Activated B cell treated with CpG ODN at 0.5 μM for 24 hours (primary cell): ENCODE measurements around the gene RNASE7. TPM values are rescaled to one million over a fixed set of nuclear protein-coding genes. Genes with fewer than 3 reads are reported as not detected.

Source experiments
- ATAC-seq: fragments of 200-7000 bp; cut with Tn5 transposase; one replicate; pipeline ENCODE4 v1.10.0; 2021; ENCODE audit warnings: low read depth, mild to moderate bottlenecking, moderate library complexity
- CTCF ChIA-PET: fragments of 350-600 bp; sonication (Branson Sonifier 250); formaldehyde crosslinking; loops from one replicate; lab custom pipeline; 2021; ENCODE audit warnings: antibody characterized with exemption; lab: Charles Lee
- POLR2A ChIA-PET: fragments of 350-600 bp; sonication (Branson Sonifier 250); formaldehyde crosslinking; loops from one replicate; lab custom pipeline; 2021; ENCODE audit warnings: antibody characterized with exemption; lab: Charles Lee
- DNase-seq: peaks from one replicate; pipeline ENCODE4 v3.0.0; 2022
- H3K27ac Mint-ChIP-seq: one replicate; pipeline ENCODE4 v1.8.0; 2020; ENCODE audit warnings: mixed read lengths
- H3K27me3 Mint-ChIP-seq: one replicate; pipeline ENCODE4 v1.8.0; 2021; ENCODE audit warnings: mixed read lengths
- H3K36me3 Mint-ChIP-seq: one replicate; pipeline ENCODE4 v1.8.0; 2021; ENCODE audit warnings: low read depth, mixed read lengths
- H3K4me1 Mint-ChIP-seq: one replicate; pipeline ENCODE4 v1.8.0; 2021; ENCODE audit warnings: mixed read lengths
- H3K4me3 Mint-ChIP-seq: one replicate; pipeline ENCODE4 v1.8.0; 2020; ENCODE audit warnings: mild to moderate bottlenecking, mixed read lengths
- H3K9me3 Mint-ChIP-seq: one replicate; pipeline ENCODE4 v1.8.0; 2020; ENCODE audit warnings: mixed read lengths
- intact Hi-C: fragments of 100-400 bp; cut with micrococcal nuclease; formaldehyde crosslinking; loops from one replicate; pipeline ENCODE4 v1.15.1; 2024
- total RNA-seq: library from RNA; stranded (reverse); gene quantifications from 2 replicates; pipeline ENCODE4 v1.2.3, GENCODE V29; 2022
- TF ChIP-seq, protein P1 (sequence below): fragments of 200-600 bp; IDR thresholded peaks from one replicate; pipeline ENCODE4 v1.8.0; 2022; ENCODE audit warnings: antibody characterized with exemption, mild to moderate bottlenecking

Gene RNASE7
- total RNA-seq, 1 donor from 2014 or later, result not detected

DNA sequence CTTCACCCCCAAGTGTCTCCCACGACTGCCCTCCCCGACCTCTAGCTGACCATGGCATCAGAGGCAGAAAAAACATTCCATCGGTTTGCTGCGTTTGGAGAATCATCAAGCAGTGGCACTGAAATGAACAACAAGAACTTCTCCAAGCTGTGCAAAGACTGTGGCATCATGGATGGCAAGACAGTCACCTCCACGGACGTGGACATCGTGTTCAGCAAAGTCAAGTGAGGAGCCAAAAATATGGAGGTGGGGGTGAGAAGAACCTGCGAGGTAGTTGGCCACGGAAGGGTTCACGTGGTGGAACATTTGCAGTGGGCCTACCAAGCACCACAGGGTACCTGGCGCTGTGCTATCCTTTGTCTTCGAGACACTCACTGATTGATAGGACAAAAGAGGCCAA, 11.6 kb upstream of the RNASE7 start:
- Mint-ChIP-seq H3K9me3 (no peaks in the 10 kb centered on the region), H3K4me1 (no peaks in the 10 kb centered on the region), H3K4me3 (no peak overlapping the region), H3K36me3 (no peaks in the 10 kb centered on the region), H3K27ac (no peak overlapping the region), H3K27me3 (peaks cover 10% of the 10 kb centered on the region)
- CTCF ChIA-PET, result interaction anchor here (1.4 kb wide), 1 partner anchor 10 kb away, joined by 3 read pairs; no protein-coding TSS in a partner anchor
- no peak for DNase-seq
- TF ChIP-seq, protein P1, sequence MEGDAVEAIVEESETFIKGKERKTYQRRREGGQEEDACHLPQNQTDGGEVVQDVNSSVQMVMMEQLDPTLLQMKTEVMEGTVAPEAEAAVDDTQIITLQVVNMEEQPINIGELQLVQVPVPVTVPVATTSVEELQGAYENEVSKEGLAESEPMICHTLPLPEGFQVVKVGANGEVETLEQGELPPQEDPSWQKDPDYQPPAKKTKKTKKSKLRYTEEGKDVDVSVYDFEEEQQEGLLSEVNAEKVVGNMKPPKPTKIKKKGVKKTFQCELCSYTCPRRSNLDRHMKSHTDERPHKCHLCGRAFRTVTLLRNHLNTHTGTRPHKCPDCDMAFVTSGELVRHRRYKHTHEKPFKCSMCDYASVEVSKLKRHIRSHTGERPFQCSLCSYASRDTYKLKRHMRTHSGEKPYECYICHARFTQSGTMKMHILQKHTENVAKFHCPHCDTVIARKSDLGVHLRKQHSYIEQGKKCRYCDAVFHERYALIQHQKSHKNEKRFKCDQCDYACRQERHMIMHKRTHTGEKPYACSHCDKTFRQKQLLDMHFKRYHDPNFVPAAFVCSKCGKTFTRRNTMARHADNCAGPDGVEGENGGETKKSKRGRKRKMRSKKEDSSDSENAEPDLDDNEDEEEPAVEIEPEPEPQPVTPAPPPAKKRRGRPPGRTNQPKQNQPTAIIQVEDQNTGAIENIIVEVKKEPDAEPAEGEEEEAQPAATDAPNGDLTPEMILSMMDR, result no peak
- intact Hi-C loops, result no loop called here
- POLR2A ChIA-PET, result no interaction called here
- no peak for ATAC-seq

- POLR2A ChIA-PET, result interaction anchor here (1.3 kb wide), 1 partner anchor 18 kb away, joined by 4 read pairs; no protein-coding TSS in a partner anchor
These were observed 9.6 kb upstream of the RNASE7 start for GRCh38 chr14:21032326-21033132.

DNA sequence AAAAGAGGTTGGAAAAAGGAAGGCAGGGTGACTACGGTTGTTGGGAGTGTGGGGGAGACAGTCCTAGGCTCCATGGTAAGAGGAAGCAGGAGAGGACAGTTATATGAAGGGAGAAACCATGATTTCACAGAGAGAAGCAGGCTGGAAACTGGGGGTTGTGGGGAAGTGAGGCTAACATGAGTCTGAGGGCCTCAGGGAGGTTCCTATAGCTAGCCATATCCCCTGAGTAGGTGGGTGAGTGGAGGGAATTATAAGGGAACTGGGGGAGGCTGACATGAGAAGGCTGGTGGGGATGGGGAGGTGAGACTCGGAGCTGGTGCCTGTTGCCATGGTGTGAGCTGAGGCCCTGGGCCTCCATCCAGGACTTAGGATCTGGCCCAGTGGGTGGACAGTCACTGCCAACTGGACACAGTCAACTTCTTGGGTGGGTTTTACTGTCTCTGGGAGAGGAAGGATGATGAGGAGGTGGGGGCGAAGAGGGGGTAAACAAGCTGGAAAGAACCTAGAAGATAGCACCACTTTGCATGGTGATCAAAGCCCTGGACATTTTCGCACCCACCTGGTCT, 8.9 kb upstream of the RNASE7 start:
- Mint-ChIP-seq H3K9me3 (no peaks in the 10 kb centered on the region), H3K27me3 (peaks cover 10% of the 10 kb centered on the region)

More at GRCh38 chr14:21032326-21033132, 9.6 kb upstream of the RNASE7 start:
- DNase-seq (no peak), ATAC-seq (no peak)
- Mint-ChIP-seq H3K4me1 (no peaks in the 10 kb centered on the region), H3K36me3 (no peaks in the 10 kb centered on the region), H3K9me3 (no peaks in the 10 kb centered on the region), H3K27ac (no peak overlapping the region), H3K27me3 (peaks cover 10% of the 10 kb centered on the region), H3K4me3 (no peak overlapping the region)
- CTCF ChIA-PET, result interaction anchor here (0.6 to 3.8 kb wide), 3 partner anchors 8 to 22 kb away, joined by 3 to 21 read pairs (median 3); no protein-coding TSS in a partner anchor
- TF ChIP-seq, protein P1, result no peak
- intact Hi-C loops, result no loop called here

DNA sequence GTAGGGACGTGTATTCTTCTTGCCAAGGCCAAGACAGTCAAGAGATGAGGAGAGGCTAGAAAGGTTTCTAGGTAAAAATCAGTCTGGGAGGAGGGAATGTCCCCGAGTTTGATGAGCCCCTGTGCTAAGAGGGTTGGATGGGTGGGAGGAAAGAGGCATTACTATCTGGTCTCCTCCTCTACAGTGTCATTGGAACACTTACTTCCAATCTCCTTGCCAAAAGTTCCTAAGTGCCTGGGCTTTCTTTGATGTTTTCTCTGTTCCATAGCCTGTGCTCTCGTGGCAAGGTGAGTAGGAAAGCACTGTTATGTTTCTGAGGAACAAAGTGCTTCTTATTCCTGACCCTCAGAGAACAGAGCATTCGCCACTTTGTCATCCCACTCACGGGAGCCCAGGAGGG, 7.5 kb upstream of the RNASE7 start, which contains the start of gene RNASE13:
TSS of gene RNASE13 (minus strand) at position 101 of the 400 bp plus-strand sequence. CDS start 519 bp downstream, outside the sequence.
- TF ChIP-seq, protein P1, result no peak
- CTCF ChIA-PET, result interaction anchor here (1.0 to 3.8 kb wide), 3 partner anchors 15 to 20 kb away, joined by 3 to 21 read pairs (median 19); no protein-coding TSS in a partner anchor
- Mint-ChIP-seq H3K27ac (no peak within 1 kb of the TSS), H3K4me1 (no peaks in the 10 kb centered on the region), H3K27me3 (peaks cover 12% of the 10 kb centered on the region), H3K9me3 (no peaks in the 10 kb centered on the region), H3K4me3 (no peak within 1 kb of the TSS), H3K36me3 (no peaks in the 10 kb centered on the region)
- DNase-seq (no peak), ATAC-seq (no peak)
- intact Hi-C loops, result no loop called here
- POLR2A ChIA-PET, result no interaction called here

More for the DNA sequence above, 8.9 kb upstream of the RNASE7 start:
- CTCF ChIA-PET, result interaction anchor here (3.8 kb wide), 1 partner anchor 18 kb away, joined by 21 read pairs; no protein-coding TSS in a partner anchor
- Mint-ChIP-seq H3K36me3 (no peaks in the 10 kb centered on the region), H3K4me3 (no peak overlapping the region), H3K4me1 (no peaks in the 10 kb centered on the region), H3K27ac (no peak overlapping the region)
- TF ChIP-seq, protein P1, result no peak
- POLR2A ChIA-PET, result interaction anchor here (1.3 kb wide), 1 partner anchor 18 kb away, joined by 4 read pairs; no protein-coding TSS in a partner anchor
- DNase-seq (no peak), ATAC-seq (no peak)
- intact Hi-C loops, result no loop called here

GRCh38 chr14:21036751-21037150, 5.4 kb upstream of the RNASE7 start:
- H3K4me3 Mint-ChIP-seq, result no peak overlapping the region
- ATAC-seq (no peak), DNase-seq (no peak)
- intact Hi-C loops, result no loop called here
- ChIA-PET CTCF (interaction anchor here (1.3 to 2.2 kb wide), 2 partner anchors 8 to 22 kb away, joined by 6 to 19 read pairs; no protein-coding TSS in a partner anchor), POLR2A (interaction anchor here (1.1 kb wide), 1 partner anchor 22 kb away, joined by 3 read pairs; no protein-coding TSS in a partner anchor)
- no peaks in the 10 kb centered on the region for H3K9me3 Mint-ChIP-seq
- no peak overlapping the region for H3K27ac Mint-ChIP-seq
- no peaks in the 10 kb centered on the region for H3K36me3 Mint-ChIP-seq
- H3K27me3 Mint-ChIP-seq, result peaks cover 14% of the 10 kb centered on the region
- TF ChIP-seq, protein P1, result no peak
- no peaks in the 10 kb centered on the region for H3K4me1 Mint-ChIP-seq
